NOMO-1 (cell line): ENCODE results near the gene CD200R1.

Source experiments
- DNase-seq, 2 experiments: peaks; one replicate each; lab custom pipeline; 2025; ENCODE audit not compliant: unreplicated experiment in 2 of 2; lab: John Stamatoyannopoulos, UW

CD200R1 gene

GRCh38 chr3:112974894-112975293 lies at the start of gene CD200R1:
Gene CD200R1 (minus strand): TSS chr3:112975103. CDS start chr3:112974857, 246 bp downstream.
- DNase-seq: no peak

- no peak for DNase-seq
Measured at GRCh38 chr3:113021471-113021870, 46.6 kb upstream of the CD200R1 start.

GRCh38 chr3:113019182-113020137 lies 44.6 kb upstream of the CD200R1 start:
- peak; percentile 80 to 89 for DNase-seq

- no peak for DNase-seq
Measured at GRCh38 chr3:113018536-113019181, 43.8 kb upstream of the CD200R1 start.

GRCh38 chr3:113013593-113013992 lies 38.7 kb upstream of the CD200R1 start:
- DNase-seq: no peak

- DNase-seq: no peak
Measured at GRCh38 chr3:113008117-113008516, 33.2 kb upstream of the CD200R1 start.

GRCh38 chr3:113006359-113007056 lies 31.6 kb upstream of the CD200R1 start:
- DNase-seq: no peak

- no peak for DNase-seq
Measured at GRCh38 chr3:113005611-113006010, 30.7 kb upstream of the CD200R1 start.

GRCh38 chr3:113002679-113003078 lies 27.8 kb upstream of the CD200R1 start:
- no peak for DNase-seq

- no peak for DNase-seq
Measured at GRCh38 chr3:113002037-113002436, 27.1 kb upstream of the CD200R1 start.

GRCh38 chr3:113000691-113001090 lies 25.8 kb upstream of the CD200R1 start:
- no peak for DNase-seq

- DNase-seq: no peak
Measured at GRCh38 chr3:112995800-112996199, 20.9 kb upstream of the CD200R1 start.

- DNase-seq: peak; percentile 79 to 86
Measured at GRCh38 chr3:112990672-112991602, 16.0 kb upstream of the CD200R1 start, which contains the start of gene GTPBP8. Gene GTPBP8 (plus strand): TSS chr3:112990984. CDS start chr3:112991000, 16 bp downstream.

GRCh38 chr3:112987710-112988334 lies 12.9 kb upstream of the CD200R1 start:
- no peak for DNase-seq

- DNase-seq: no peak
Measured at GRCh38 chr3:112984485-112984884, 9.6 kb upstream of the CD200R1 start.

GRCh38 chr3:112982710-112983109 lies 7.8 kb upstream of the CD200R1 start:
- peak in 1 of 2 experiments; percentile 24 for DNase-seq

GRCh38 chr3:112980080-112980479 lies 5.2 kb upstream of the CD200R1 start:
- DNase-seq: no peak

- peak in 1 of 2 experiments; percentile 38 for DNase-seq
Measured at GRCh38 chr3:112979244-112979832, 4.4 kb upstream of the CD200R1 start.

GRCh38 chr3:112976953-112977352 lies 2.0 kb upstream of the CD200R1 start:
- no peak for DNase-seq
